Stomach smooth muscle (tissue), 2 donors: Measurements from ENCODE around the gene MAP1LC3B.
A peak's percentile ranks its signal among the peaks of the same experiment; 100 is the strongest.
"Not testable (repeated sequence)": the region's sequence is repeated elsewhere in the genome, so short reads cannot be mapped to it uniquely, and the experiment has no call there.

Experiments used
- H3K27ac ChIP-seq: one replicate; pipeline ENCODE4 v1.7.0; 2013; ENCODE audit warnings: mild to moderate bottlenecking, low read length, inconsistent platforms
- H3K27me3 ChIP-seq, 2 donors: one replicate each; pipeline ENCODE4 v1.7.0; 2013; ENCODE audit warnings: low read length in 2 of 2; ENCODE audit not compliant: insufficient read depth in 2 of 2, control insufficient read depth in 1 of 2
- H3K36me3 ChIP-seq, 2 donors: one replicate each; pipeline ENCODE4 v1.7.0; 2013; ENCODE audit warnings: low read length in 2 of 2; ENCODE audit not compliant: control insufficient read depth in 2 of 2, insufficient read depth in 2 of 2
- H3K4me1 ChIP-seq: one replicate; pipeline ENCODE4 v1.7.0; 2013; ENCODE audit warnings: low read length; ENCODE audit not compliant: control insufficient read depth, insufficient read depth
- H3K4me3 ChIP-seq, 2 donors: one replicate each; pipeline ENCODE4 v1.7.0; 2013; ENCODE audit warnings: low read length in 2 of 2
- H3K9ac ChIP-seq, 2 donors: one replicate each; pipeline ENCODE4 v1.7.0; 2013; ENCODE audit warnings: low read length in 2 of 2, mild to moderate bottlenecking in 1 of 2
- H3K9me3 ChIP-seq, 2 donors: one replicate each; pipeline ENCODE4 v1.7.0; 2013; ENCODE audit warnings: low read length in 2 of 2; ENCODE audit not compliant: control insufficient read depth in 2 of 2
- donor health status: healthy.
- donor health status: Pancreatic carcinoma.

The MAP1LC3B gene

DNA sequence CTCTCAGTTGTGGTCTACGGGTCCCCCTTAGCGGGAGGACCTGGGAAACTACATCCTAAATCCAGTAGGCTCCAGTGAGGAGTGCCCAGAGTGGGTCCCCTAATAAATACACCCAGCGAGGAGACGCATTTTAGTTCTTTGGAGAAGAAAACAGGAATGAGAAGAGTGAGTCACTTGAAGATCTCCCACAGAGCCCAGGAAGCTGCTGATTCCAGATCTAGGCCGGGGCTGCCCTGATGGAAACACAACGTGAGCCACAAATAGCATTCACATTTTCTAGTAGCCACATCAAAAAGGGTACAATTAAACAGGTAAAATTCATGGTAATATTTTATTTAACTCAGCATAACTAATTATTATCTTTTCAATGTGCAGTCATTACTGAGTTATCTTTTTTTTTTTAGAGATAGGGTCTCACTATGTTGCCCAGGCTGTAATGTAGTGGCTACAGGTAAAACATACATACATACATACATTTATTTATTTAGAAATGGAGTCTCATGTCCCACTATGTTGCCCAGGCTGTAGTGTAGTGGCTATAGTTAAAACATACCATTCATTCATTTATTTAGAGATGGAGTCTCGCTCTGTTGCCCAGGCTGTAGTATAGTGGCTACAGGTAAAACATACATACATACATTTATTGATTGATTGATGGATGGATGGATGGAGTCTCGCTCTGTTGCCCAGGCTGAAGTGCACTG is 30.1 kb upstream of the MAP1LC3B start:
- H3K27ac ChIP-seq, result peak overlapping the region; percentile 87
- peaks cover 24% of the 10 kb centered on the region for H3K4me1 ChIP-seq
- peaks cover 32 to 38% of the 10 kb centered on the region in 2 donors for H3K36me3 ChIP-seq
- H3K27me3 ChIP-seq, result no peaks in the 10 kb centered on the region
- no peak overlapping the region for H3K4me3 ChIP-seq
- H3K9me3 ChIP-seq, result no peaks in the 10 kb centered on the region
- no peak overlapping the region for H3K9ac ChIP-seq

DNA sequence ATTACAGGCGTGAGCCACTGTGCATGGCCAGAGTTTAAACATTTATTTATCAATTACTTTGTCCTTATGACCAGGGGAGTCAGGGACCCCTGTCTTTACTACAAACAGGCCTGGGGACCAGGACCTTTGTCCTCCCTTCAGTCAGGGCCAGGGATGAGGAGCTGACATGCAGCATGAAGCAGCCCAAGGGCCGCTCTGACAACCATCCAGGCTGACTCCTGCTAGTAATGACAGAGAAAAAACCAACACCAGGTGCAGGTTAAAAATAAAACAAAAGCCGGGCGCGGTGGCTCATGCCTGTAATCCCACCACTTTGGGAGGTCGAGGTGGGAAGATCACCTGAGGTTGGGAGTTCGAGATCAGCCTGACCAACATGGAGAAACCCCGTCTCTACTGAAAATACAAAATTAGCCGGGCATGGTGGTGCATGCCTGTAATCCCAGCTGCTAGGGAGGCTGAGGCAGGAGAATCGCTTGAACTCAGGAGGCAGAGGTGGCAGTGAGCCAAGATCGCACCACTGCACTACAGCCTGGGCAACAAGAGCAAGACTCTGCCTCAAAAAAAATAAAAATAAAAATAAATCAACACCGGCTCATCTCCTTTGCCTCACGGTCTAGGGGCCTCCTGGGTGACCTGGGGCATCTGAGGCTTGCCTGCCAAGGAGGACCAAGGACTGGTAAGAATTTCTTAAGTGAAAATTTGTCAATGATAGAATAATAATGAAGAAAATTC is 29.1 kb upstream of the MAP1LC3B start:
- Histone ChIP-seq H3K27ac (peak overlapping the region; percentile 87), H3K4me1 (peaks cover 33% of the 10 kb centered on the region), H3K36me3 (peaks cover 28 to 33% of the 10 kb centered on the region in 2 donors)
- not testable (repeated sequence) for H3K9me3 ChIP-seq, H3K27me3 ChIP-seq, H3K4me3 ChIP-seq, H3K9ac ChIP-seq

DNA sequence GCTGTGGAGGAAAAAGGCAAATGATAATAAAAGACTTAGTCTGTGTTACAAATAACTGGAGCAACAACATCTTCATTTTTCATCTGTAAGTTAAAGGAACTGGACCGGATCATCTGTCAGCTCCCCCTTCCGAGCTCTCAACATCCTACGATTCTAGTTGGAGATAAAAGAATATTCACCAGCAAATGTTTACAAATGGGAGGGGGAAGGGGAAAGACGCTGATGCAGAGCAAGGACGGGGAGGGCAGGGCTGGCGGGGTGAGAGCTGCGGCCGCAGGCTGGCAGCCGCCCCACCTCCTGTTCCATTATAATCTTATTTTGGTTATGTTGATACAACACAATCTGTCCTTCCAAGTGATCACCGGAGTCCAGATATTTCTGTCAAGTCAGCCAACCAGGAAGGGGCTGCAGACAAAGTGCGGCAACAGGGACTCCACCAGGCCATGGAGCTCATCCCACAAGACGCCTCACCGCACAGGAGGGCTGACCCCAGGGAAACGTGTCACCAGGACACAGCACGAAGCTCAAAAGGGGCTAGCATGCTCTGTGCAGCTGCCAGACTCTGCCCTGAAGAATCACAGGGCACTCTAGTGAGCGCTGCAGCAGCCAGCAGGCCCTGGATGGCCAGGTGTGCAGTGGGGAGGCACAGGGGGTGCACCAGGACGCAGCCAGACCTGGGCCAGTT is 28.2 kb upstream of the MAP1LC3B start:
- Histone ChIP-seq H3K4me3 (peak overlapping the region in 1 of 2 donors; percentile 68), H3K9ac (peak overlapping the region; percentile 13 to 21), H3K9me3 (no peaks in the 10 kb centered on the region), H3K4me1 (peaks cover 35% of the 10 kb centered on the region), H3K36me3 (peaks cover 19 to 24% of the 10 kb centered on the region in 2 donors), H3K27me3 (no peaks in the 10 kb centered on the region), H3K27ac (peak overlapping the region; percentile 87)

DNA sequence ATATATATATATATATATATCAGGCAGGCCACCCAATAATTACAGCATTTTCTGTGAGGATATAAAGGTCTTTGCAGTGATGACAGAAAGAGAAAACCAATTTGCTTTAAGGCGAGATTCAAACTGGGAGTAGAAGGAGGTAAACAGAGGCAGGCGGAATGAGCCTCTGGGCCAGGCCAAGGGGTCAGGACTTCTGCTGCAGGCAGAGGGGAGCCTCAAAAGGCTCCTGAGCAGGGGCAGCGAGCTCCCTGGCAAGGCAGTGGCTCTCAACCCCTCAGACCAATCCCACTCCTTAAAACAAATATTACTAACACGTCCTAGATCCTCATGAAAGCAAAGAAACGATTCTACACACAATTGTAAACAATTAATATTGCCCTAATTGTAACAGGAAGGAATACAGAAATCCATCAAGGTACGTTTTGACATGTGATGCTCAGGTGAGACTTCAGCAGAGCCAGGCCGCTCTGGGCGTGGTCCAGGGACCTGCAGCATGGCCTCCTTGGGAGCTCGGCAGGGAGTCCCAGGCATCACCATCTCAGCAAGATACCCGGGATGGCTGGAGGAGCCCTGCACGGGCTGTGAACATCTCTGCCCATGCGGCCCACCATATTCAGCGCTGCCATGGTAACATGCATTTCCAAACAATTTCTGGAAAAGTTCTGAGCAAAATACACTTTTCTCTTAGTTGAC is 27.0 kb upstream of the MAP1LC3B start:
- peaks cover 46% of the 10 kb centered on the region for H3K4me1 ChIP-seq
- H3K9ac ChIP-seq, result no peak overlapping the region
- H3K27ac ChIP-seq, result peak overlapping the region; percentile 33
- peaks cover 7 to 13% of the 10 kb centered on the region in 2 donors for H3K36me3 ChIP-seq
- H3K27me3 ChIP-seq, result no peaks in the 10 kb centered on the region
- no peaks in the 10 kb centered on the region for H3K9me3 ChIP-seq
- H3K4me3 ChIP-seq, result no peak overlapping the region

DNA sequence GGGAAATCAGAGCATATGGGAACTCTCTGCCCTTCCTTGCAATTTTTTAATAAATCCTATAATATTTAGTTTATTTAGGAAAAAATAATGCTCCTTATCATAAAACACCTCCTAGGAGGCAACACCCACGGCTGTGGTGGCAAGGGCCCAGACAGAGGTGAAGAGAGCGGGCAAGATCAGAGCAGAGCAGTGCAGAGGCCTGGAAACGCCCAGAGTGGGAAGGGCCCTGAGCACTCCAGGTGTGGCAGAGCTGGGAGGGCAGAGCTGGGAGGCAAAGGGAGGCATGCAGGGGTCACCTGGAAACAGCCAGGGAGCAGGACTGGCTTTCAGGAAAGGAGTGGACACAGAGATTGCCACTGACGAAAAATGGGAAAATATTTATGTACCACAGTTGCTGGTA is 25.8 kb upstream of the MAP1LC3B start:
- H3K4me1 ChIP-seq, result peaks cover 57% of the 10 kb centered on the region
- no peaks in the 10 kb centered on the region for H3K9me3 ChIP-seq
- H3K27ac ChIP-seq, result no peak overlapping the region
- H3K9ac ChIP-seq, result no peak overlapping the region
- H3K27me3 ChIP-seq, result no peaks in the 10 kb centered on the region
- H3K36me3 ChIP-seq, result peaks cover 6 to 9% of the 10 kb centered on the region in 2 donors
- no peak overlapping the region for H3K4me3 ChIP-seq

DNA sequence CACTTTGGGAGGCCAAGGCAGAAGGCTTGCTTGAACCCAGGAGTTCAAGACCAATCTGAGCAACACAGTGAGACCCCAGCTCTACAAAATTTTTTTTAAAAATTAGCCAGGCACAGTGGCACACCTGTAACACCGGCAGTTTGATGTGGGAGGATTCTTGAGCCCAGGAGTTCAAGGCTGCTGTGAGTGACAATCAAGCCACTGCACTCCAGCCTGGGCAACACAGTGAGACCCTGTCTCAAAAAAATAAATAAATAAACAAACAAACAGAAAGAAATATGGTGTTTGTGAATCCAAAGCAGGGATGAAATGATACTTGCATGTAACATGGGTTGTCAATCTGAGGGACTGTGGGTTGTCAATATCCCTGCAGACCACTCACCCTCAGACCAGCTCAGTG is 25.2 kb upstream of the MAP1LC3B start:
- Histone ChIP-seq H3K27ac (peak overlapping the region; percentile 31), H3K9me3 (no peaks in the 10 kb centered on the region), H3K4me1 (peaks cover 64% of the 10 kb centered on the region), H3K27me3 (no peaks in the 10 kb centered on the region), H3K36me3 (peaks cover under 1 to 4% of the 10 kb centered on the region in 2 donors), H3K4me3 (no peak overlapping the region), H3K9ac (no peak overlapping the region)

DNA sequence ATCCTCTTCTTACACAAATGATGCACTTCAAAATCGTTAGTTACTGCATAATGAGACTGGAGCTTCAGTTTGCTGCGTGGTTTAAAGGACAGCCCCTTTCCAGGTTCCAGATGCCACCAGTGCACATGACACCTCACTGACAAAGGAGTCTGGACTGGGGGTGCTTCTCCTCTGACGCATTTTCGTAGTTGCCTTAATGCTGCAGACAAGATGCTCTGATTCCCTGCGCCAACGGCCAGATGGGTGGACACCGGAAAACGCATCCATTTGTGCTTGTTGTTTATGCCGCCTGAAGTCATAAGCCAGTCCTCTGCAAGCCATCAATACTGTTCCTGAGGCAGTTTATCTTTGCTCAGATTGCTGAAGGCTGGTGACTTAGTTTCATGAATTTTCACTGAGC is 24.6 kb upstream of the MAP1LC3B start:
- Histone ChIP-seq H3K9me3 (no peaks in the 10 kb centered on the region), H3K4me1 (peaks cover 70% of the 10 kb centered on the region), H3K9ac (no peak overlapping the region), H3K27ac (peak overlapping the region; percentile 31), H3K36me3 (peaks cover 0 to 2% of the 10 kb centered on the region in 2 donors), H3K4me3 (no peak overlapping the region), H3K27me3 (no peaks in the 10 kb centered on the region)

DNA sequence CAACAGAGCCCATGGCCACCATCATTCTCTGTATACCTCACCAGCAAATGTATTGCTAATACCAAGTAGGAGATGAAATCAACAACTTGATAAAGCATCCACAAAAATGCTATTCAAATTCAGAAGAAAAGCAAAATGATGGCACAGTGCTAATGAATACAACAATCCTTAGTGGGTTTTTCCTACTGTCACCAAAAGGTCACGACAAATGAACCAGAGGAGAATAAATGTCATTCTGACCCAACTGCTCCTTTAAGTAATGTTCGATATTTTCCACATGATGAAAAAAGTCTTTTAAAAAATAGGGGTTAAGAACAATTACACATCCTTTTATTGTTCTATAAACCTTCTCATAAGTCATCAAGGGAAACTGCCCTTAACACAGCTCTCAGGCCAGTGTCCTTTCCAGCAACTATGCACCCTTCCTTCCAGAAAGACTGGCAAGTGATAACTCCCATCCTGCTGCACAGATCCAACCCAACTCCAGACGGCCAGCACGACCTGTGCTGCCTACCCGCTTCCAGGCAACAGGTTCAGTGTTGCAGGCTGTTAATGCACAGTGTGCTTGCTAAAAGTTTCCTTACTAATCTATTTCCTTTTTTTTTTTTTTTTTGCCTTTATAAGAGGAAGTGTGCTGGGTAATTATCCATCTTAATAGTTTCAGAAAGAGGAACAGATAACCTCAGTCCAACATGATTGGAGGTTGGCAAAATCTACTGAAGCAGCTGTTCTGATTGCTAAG is 23.9 kb upstream of the MAP1LC3B start:
- no peak overlapping the region for H3K4me3 ChIP-seq
- H3K36me3 ChIP-seq, result peaks cover 0 to 2% of the 10 kb centered on the region in 2 donors
- peaks cover 65% of the 10 kb centered on the region for H3K4me1 ChIP-seq
- peak overlapping the region in 1 of 2 donors; percentile 21 for H3K9ac ChIP-seq
- H3K9me3 ChIP-seq, result no peaks in the 10 kb centered on the region
- no peak overlapping the region for H3K27ac ChIP-seq
- no peaks in the 10 kb centered on the region for H3K27me3 ChIP-seq

DNA sequence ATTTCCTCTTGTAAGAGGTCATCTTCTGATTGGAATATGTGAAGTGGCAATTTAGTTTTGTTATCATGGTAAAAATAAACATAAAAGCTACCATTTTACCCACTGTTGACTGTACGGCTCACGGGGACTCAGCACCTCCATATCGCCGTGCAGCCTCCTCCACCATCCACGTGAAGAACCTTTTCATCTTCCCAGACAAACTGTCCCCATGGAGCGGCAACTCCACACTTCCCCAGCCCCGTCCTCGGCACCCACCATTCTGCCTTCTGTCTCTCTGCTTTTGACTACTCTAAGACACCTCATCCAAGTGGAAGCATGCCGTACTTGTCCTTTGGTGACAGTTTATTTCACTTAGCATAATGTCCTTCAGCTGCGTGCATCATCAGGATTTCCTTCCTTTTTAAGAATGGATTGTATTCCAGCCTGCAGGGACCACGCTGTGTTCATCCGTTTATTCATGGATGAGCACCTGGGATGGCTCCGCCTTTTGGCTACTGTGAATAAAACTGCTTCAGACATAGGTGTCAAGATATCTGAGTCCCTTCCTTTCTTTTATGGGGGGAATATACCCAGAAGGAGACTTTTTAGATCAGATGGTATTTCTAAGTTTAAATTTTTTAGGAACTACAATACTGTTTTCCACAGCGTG is 22.9 kb upstream of the MAP1LC3B start:
- peaks cover 0 to 2% of the 10 kb centered on the region in 2 donors for H3K36me3 ChIP-seq
- H3K4me3 ChIP-seq, result no peak overlapping the region
- H3K27me3 ChIP-seq, result no peaks in the 10 kb centered on the region
- H3K27ac ChIP-seq, result no peak overlapping the region
- H3K9me3 ChIP-seq, result no peaks in the 10 kb centered on the region
- no peak overlapping the region for H3K9ac ChIP-seq
- H3K4me1 ChIP-seq, result peaks cover 57% of the 10 kb centered on the region
